IMR-90 (cell line): ENCODE data around the gene ANLN. TPM values are rescaled to one million over a fixed set of nuclear protein-coding genes. Genes with fewer than 3 reads are reported as not detected.

Experiments used
- ATAC-seq: fragments of 200-7000 bp; cut with Tn5 transposase; 2 replicates; pipeline ENCODE4 v1.9.1; 2020; ENCODE audit warnings: low read depth, mild to moderate bottlenecking, moderate library complexity
- BruUV-seq: library from RNA; stranded (reverse); fragments of 400-500 nt; replicated peaks from 2 replicates; lab custom pipeline; 2021; lab: Mats Ljungman, UMichigan
- CTCF ChIA-PET: fragments of 300-600 bp; formaldehyde crosslinking; extraction: SDS; loops from one replicate; lab custom pipeline; 2021; ENCODE audit warnings: antibody characterized with exemption; lab: Yijun Ruan, JAX
- POLR2A ChIA-PET: fragments of 300-600 bp; sonication (Branson Sonifier 250); formaldehyde crosslinking; loops from one replicate; lab custom pipeline; 2022; ENCODE audit warnings: antibody characterized with exemption; ENCODE audit not compliant: unreplicated experiment; lab: Charles Lee
- DNase-seq: peaks from one replicate; pipeline ENCODE4 v3.0.0; 2013
- H2AFZ ChIP-seq: replicated peaks from 2 replicates; pipeline ENCODE3; 2013; ENCODE audit warnings: low read length, mild to moderate bottlenecking; ENCODE audit not compliant: poor library complexity
- H2AK5ac ChIP-seq: 2 replicates; pipeline ENCODE4 v1.6.1; 2013; ENCODE audit warnings: low read depth, low read length, inconsistent platforms
- H2AK9ac ChIP-seq: replicated peaks from 2 replicates; pipeline ENCODE3; 2013; ENCODE audit warnings: mild to moderate bottlenecking, low read depth, low read length, moderate library complexity; ENCODE audit not compliant: poor library complexity
- H2BK120ac ChIP-seq: 2 replicates; pipeline ENCODE4 v1.6.1; 2013; ENCODE audit warnings: low read depth, low read length, inconsistent platforms
- H2BK15ac ChIP-seq: 3 replicates; pipeline ENCODE4 v1.6.1; 2013; ENCODE audit warnings: low read depth, low read length, inconsistent platforms
- H2BK20ac ChIP-seq: 2 replicates; pipeline ENCODE4 v1.6.1; 2013; ENCODE audit warnings: low read depth, mild to moderate bottlenecking, inconsistent platforms, low read length, moderate library complexity
- H2BK5ac ChIP-seq: 2 replicates; pipeline ENCODE4 v1.6.1; 2013; ENCODE audit warnings: mild to moderate bottlenecking, low read depth, low read length, inconsistent platforms; ENCODE audit not compliant: poor library complexity, severe bottlenecking
- H3K14ac ChIP-seq: replicated peaks from 2 replicates; pipeline ENCODE4 v1.6.1; 2013; ENCODE audit warnings: low read depth, low read length, inconsistent platforms
- H3K18ac ChIP-seq: 2 replicates; pipeline ENCODE4 v1.6.1; 2013; ENCODE audit warnings: low read depth, low read length, control low read depth
- H3K23ac ChIP-seq: 2 replicates; pipeline ENCODE4 v1.6.1; 2013; ENCODE audit warnings: low read depth, low read length, inconsistent platforms
- H3K27ac ChIP-seq: 2 replicates; pipeline ENCODE4 v1.5.1; 2013; ENCODE audit warnings: mild to moderate bottlenecking, control low read depth, low read length; ENCODE audit not compliant: insufficient read depth
- H3K27me3 ChIP-seq: 2 replicates; pipeline ENCODE4 v1.6.1; 2013; ENCODE audit warnings: low read length; ENCODE audit not compliant: control insufficient read depth, insufficient read depth
- H3K36me3 ChIP-seq: 2 replicates; pipeline ENCODE4 v1.6.1; 2013; ENCODE audit warnings: low read length, mixed read lengths; ENCODE audit not compliant: control insufficient read depth, insufficient read depth
- H3K4ac ChIP-seq: 2 replicates; pipeline ENCODE4 v1.6.1; 2013; ENCODE audit warnings: low read depth, low read length, inconsistent platforms
- H3K4me1 ChIP-seq: 2 replicates; pipeline ENCODE4 v1.6.1; 2013; ENCODE audit warnings: low read length, mixed read lengths; ENCODE audit not compliant: control insufficient read depth, insufficient read depth
- H3K4me2 ChIP-seq: 2 replicates; pipeline ENCODE4 v1.6.1; 2013; ENCODE audit warnings: low read depth, mild to moderate bottlenecking, control low read depth, low read length, moderate library complexity
- H3K4me3 ChIP-seq: 2 replicates; pipeline ENCODE4 v1.5.1; 2013; ENCODE audit warnings: low read depth, mild to moderate bottlenecking, control low read depth, low read length, moderate library complexity; ENCODE audit not compliant: insufficient read depth
- H3K56ac ChIP-seq: 2 replicates; pipeline ENCODE4 v1.6.1; 2013; ENCODE audit warnings: low read length, inconsistent platforms; ENCODE audit not compliant: insufficient read depth; ENCODE audit errors: extremely low read depth
- H3K79me1 ChIP-seq, 2 experiments: 2 replicates each; pipeline ENCODE4 v1.6.1; 2013; ENCODE audit warnings: low read length in 2 of 2, inconsistent platforms in 1 of 2, low read depth in 1 of 2
- H3K9ac ChIP-seq: 2 replicates; pipeline ENCODE4 v1.6.1; 2013; ENCODE audit warnings: low read depth, low read length, control low read depth
- H3K9me1 ChIP-seq: 2 replicates; pipeline ENCODE4 v1.6.1; 2013; ENCODE audit warnings: low read length, inconsistent platforms; ENCODE audit not compliant: insufficient read depth
- H3K9me3 ChIP-seq: 2 replicates; pipeline ENCODE4 v1.6.1; 2013; ENCODE audit warnings: low read length; ENCODE audit not compliant: control insufficient read depth, insufficient read depth
- H4K20me1 ChIP-seq: 2 replicates; pipeline ENCODE4 v1.6.1; 2013; ENCODE audit warnings: low read length, inconsistent platforms; ENCODE audit not compliant: insufficient read depth
- H4K5ac ChIP-seq: 2 replicates; pipeline ENCODE4 v1.6.1; 2013; ENCODE audit warnings: mild to moderate bottlenecking, low read depth, low read length, control low read depth
- H4K8ac ChIP-seq, 2 experiments: 2 replicates each; pipeline ENCODE4 v1.6.1; 2013; ENCODE audit warnings: low read depth in 2 of 2, low read length in 2 of 2, control low read depth in 1 of 2, inconsistent platforms in 1 of 2
- H4K91ac ChIP-seq: 2 replicates; pipeline ENCODE4 v1.6.1; 2013; ENCODE audit warnings: low read depth, low read length, inconsistent platforms; ENCODE audit not compliant: insufficient read depth
- CHD1 ChIP-seq: IDR thresholded peaks from 2 replicates; pipeline ENCODE4 v1.6.1; 2012; ENCODE audit warnings: low read depth, low read length, improper control_type of control experiment
- MAZ ChIP-seq: IDR thresholded peaks from 2 replicates; pipeline ENCODE4 v1.6.1; 2012; ENCODE audit warnings: low read depth, mild to moderate bottlenecking, low read length, improper control_type of control experiment, moderate library complexity, borderline replicate concordance
- RAD21 ChIP-seq: IDR thresholded peaks from 2 replicates; pipeline ENCODE4 v1.6.1; 2012; ENCODE audit warnings: low read length, improper control_type of control experiment
- RCOR1 ChIP-seq: IDR thresholded peaks from 2 replicates; pipeline ENCODE4 v1.6.1; 2012; ENCODE audit warnings: mild to moderate bottlenecking, low read length, improper control_type of control experiment; ENCODE audit not compliant: insufficient replicate concordance
- whole genome bisulfite sequencing, 2 experiments: methylation state at CpG; one replicate each; pipeline versions ENCODE4 v1.1.5 to v1.1.7; 2013; ENCODE audit warnings: missing lambda C conversion rate in 2 of 2; ENCODE audit not compliant: insufficient read length in 1 of 2; ENCODE audit errors: extremely low coverage in 2 of 2; 5-methylcytosine and 5-hydroxymethylcytosine counted together
- dilution Hi-C: fragments of 300-500 bp; cut with HindIII; formaldehyde crosslinking; loops from one replicate; pipeline ENCODE4 v1.14.3; 2018; ENCODE audit warnings: low sequenced_read_pairs; ENCODE audit not compliant: unreplicated experiment
- in situ Hi-C: fragments of 300-500 bp; cut with MboI; formaldehyde crosslinking; loops from 3 replicates; pipeline ENCODE4 v1.14.3; 2019; ENCODE audit warnings: low sequenced_read_pairs, inconsistent platforms, mixed read lengths
- intact Hi-C: fragments of 100-400 bp; cut with micrococcal nuclease; formaldehyde crosslinking; loops from 2 replicates; pipeline ENCODE4 v1.10.0; 2022
- polyA plus RNA-seq, 3 experiments: library from polyadenylated mRNA; depleted of rRNA; stranded (reverse); fragments of >200 nt; gene quantifications; 2 replicates each; pipeline ENCODE4 v1.2.3, GENCODE V29; 2012; ENCODE audit warnings: low replicate concordance in 1 of 3
- total RNA-seq: library from RNA; depleted of rRNA; stranded (reverse); fragments of >200 nt; gene quantifications from 2 replicates; pipeline ENCODE4 v1.2.3, GENCODE V29; 2012

The ANLN gene
- total and polyA plus RNA-seq, 2 of the 4 experiments (the other 2 are of a cell fraction): 60.5 to 276 TPM

DNA sequence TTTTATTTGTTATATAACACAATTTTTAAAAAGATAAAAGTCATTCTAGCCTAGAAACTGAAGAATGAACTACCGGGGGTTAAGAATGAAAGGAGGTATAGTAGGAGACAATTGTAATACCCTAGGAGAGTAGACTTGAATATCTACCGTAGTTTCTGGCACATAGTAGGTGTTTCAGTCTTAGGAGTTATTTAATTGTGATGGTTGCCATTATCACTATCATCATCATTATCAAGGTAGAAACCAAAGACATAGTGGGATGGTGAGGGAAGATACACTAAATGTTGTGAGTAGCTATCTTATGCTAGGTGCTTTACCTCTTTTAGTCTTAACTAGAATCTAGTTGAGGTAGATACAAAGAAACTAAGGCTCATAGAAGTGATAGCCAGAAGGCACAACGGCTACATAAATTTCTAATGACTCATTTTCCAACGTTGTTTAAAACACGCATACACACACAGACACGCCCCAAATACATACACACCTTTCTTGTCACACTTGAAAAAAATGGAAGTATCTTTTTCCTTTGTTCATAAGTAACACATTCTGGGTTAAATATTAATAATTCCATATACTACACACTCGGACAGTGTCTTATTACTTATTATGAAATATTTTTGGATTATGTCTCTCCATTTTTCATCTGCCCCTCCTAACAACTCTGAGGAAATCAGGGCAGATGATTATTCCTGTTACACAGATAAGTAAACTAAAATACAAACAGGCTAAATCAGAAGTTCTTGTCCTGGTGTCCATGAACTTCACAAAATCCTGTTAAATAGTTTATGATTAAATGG lies 2.0 kb upstream of the ANLN start:
- in situ Hi-C loops: no loop called here
- dilution Hi-C loops: no loop called here
- Histone ChIP-seq H3K27ac (no peak overlapping the region), H3K79me1 (no peaks in the 10 kb centered on the region), H3K56ac (no peak overlapping the region), H3K9me3 (no peaks in the 10 kb centered on the region), H3K4ac (no peak overlapping the region), H3K23ac (no peak overlapping the region), H2BK15ac (no peak overlapping the region), H3K4me3 (no peak overlapping the region), H4K91ac (no peak overlapping the region), H3K27me3 (no peaks in the 10 kb centered on the region), H2AK9ac (no peak overlapping the region), H3K18ac (no peak overlapping the region), H3K9ac (no peak overlapping the region), H3K4me1 (no peaks in the 10 kb centered on the region; the same call in 1 of the 2 replicates), H2AK5ac (no peak overlapping the region), H4K5ac (no peak overlapping the region), H3K9me1 (no peaks in the 10 kb centered on the region), H4K20me1 (no peaks in the 10 kb centered on the region), H4K8ac (no peak overlapping the region), H3K14ac (no peak overlapping the region), H3K4me2 (no peak overlapping the region), H3K36me3 (no peaks in the 10 kb centered on the region), H2BK5ac (no peak overlapping the region), H2AFZ (no peak overlapping the region), H2BK20ac (no peak overlapping the region), H2BK120ac (no peak overlapping the region)
- 100% methylated on average over 3 of the region's 7 CpGs; no CpG with 5 or more reads in 1 of the 2 experiments for WGBS, 2 experiments
- ChIA-PET CTCF (no interaction called here), POLR2A (no interaction called here)
- intact Hi-C loops: no loop called here
- no peak for ATAC-seq
- TF ChIP-seq RCOR1 (no peak), CHD1 (no peak), RAD21 (no peak), MAZ (no peak)
- no peak for DNase-seq
- no TSS peak for BruUV-seq
